A673 (cell line): Measurements from ENCODE around the gene ELFN2. TPM values are rescaled to one million over a fixed set of nuclear protein-coding genes. Genes with fewer than 3 reads are reported as not detected.

Experiments used
- BruUV-seq: library from RNA; stranded (reverse); fragments of 400-500 nt; replicated peaks from 2 replicates; lab custom pipeline; 2021; lab: Mats Ljungman, UMichigan
- CTCF ChIA-PET: fragments of 300-600 bp; sonication (Branson Sonifier 250); formaldehyde crosslinking; loops from one replicate; lab custom pipeline; 2022; ENCODE audit warnings: antibody characterized with exemption; lab: Charles Lee
- POLR2A ChIA-PET: fragments of 300-600 bp; sonication (Branson Sonifier 250); formaldehyde crosslinking; loops from one replicate; lab custom pipeline; 2022; ENCODE audit warnings: antibody characterized with exemption; ENCODE audit not compliant: low non-redundant PET; lab: Charles Lee
- DNase-seq: peaks from one replicate; pipeline ENCODE4 v3.0.0-alpha.2; 2015; ENCODE audit warnings: low spot score
- H3K27ac ChIP-seq: fragments of 200-600 bp; sonication (generic); 2 replicates; pipeline ENCODE4 v1.5.1; 2016; ENCODE audit warnings: mixed run types, low read depth, mild to moderate bottlenecking, mixed read lengths, antibody characterized with exemption, low read length; ENCODE audit not compliant: poor library complexity, severe bottlenecking
- H3K27me3 ChIP-seq: fragments of 200-600 bp; sonication (generic); replicated peaks from 2 replicates; pipeline ENCODE4 v1.6.1; 2017; ENCODE audit warnings: mixed run types, low read depth, mild to moderate bottlenecking, mixed read lengths, antibody characterized with exemption, low read length; ENCODE audit not compliant: insufficient read depth, poor library complexity
- H3K36me3 ChIP-seq: fragments of 200-600 bp; sonication (generic); 2 replicates; pipeline ENCODE4 v1.6.1; 2016; ENCODE audit warnings: mixed run types, mild to moderate bottlenecking, mixed read lengths, antibody characterized with exemption, low read length; ENCODE audit not compliant: insufficient read depth, poor library complexity, severe bottlenecking
- H3K4me1 ChIP-seq: fragments of 200-600 bp; sonication (generic); 2 replicates; pipeline ENCODE4 v1.6.1; 2017; ENCODE audit warnings: mixed run types, mild to moderate bottlenecking, mixed read lengths, antibody characterized with exemption, low read length; ENCODE audit not compliant: insufficient read depth, poor library complexity, severe bottlenecking
- H3K4me3 ChIP-seq: fragments of 200-600 bp; sonication (generic); 2 replicates; pipeline ENCODE4 v1.5.1; 2016; ENCODE audit warnings: low read depth, mixed run types, mild to moderate bottlenecking, mixed read lengths, low read length; ENCODE audit not compliant: poor library complexity, severe bottlenecking
- H3K9me3 ChIP-seq: fragments of 200-600 bp; sonication (generic); 2 replicates; pipeline ENCODE4 v1.6.1; 2016; ENCODE audit warnings: mixed run types, low read depth, mild to moderate bottlenecking, mixed read lengths, antibody characterized with exemption, low read length; ENCODE audit not compliant: poor library complexity, severe bottlenecking
- EZH2 ChIP-seq: fragments of 200-600 bp; sonication (generic); IDR thresholded peaks from 2 replicates; pipeline ENCODE4 v1.6.1; 2017; ENCODE audit warnings: borderline replicate concordance, low read depth, mild to moderate bottlenecking, mixed read lengths, antibody characterized with exemption, low read length; ENCODE audit not compliant: poor library complexity, severe bottlenecking
- intact Hi-C: fragments of 100-400 bp; cut with micrococcal nuclease; formaldehyde crosslinking; loops from one replicate; pipeline ENCODE4 v1.10.0; 2022; ENCODE audit not compliant: unreplicated experiment
- total RNA-seq: library from RNA; stranded (reverse); gene quantifications from 2 replicates; pipeline ENCODE4 v1.2.3, GENCODE V29; 2021
- TF ChIP-seq, protein P1 (sequence below): fragments of 300-800, 200-600 bp; sonication (generic); conservative IDR thresholded peaks from 2 replicates; pipeline ENCODE4 v1.5.1; 2017; ENCODE audit warnings: low read depth, mild to moderate bottlenecking, antibody characterized with exemption, low read length, moderate library complexity, mixed read lengths

The ELFN2 gene
- total RNA-seq, 1 experiment from 2014 or later: not detected

- H3K27me3 ChIP-seq: peaks cover 15% of the 10 kb centered on the region
- no peaks in the 10 kb centered on the region for H3K36me3 ChIP-seq
- H3K4me1 ChIP-seq: no peaks in the 10 kb centered on the region
- POLR2A ChIA-PET: no interaction called here
- CTCF ChIA-PET: no interaction called here
- no peak for TF ChIP-seq EZH2
- TF ChIP-seq, protein P1, sequence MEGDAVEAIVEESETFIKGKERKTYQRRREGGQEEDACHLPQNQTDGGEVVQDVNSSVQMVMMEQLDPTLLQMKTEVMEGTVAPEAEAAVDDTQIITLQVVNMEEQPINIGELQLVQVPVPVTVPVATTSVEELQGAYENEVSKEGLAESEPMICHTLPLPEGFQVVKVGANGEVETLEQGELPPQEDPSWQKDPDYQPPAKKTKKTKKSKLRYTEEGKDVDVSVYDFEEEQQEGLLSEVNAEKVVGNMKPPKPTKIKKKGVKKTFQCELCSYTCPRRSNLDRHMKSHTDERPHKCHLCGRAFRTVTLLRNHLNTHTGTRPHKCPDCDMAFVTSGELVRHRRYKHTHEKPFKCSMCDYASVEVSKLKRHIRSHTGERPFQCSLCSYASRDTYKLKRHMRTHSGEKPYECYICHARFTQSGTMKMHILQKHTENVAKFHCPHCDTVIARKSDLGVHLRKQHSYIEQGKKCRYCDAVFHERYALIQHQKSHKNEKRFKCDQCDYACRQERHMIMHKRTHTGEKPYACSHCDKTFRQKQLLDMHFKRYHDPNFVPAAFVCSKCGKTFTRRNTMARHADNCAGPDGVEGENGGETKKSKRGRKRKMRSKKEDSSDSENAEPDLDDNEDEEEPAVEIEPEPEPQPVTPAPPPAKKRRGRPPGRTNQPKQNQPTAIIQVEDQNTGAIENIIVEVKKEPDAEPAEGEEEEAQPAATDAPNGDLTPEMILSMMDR: no peak
- H3K4me3 ChIP-seq: no peak overlapping the region
- H3K27ac ChIP-seq: no peak overlapping the region
- intact Hi-C loops: no loop called here
- DNase-seq: no peak
- peaks cover 10% of the 10 kb centered on the region for H3K9me3 ChIP-seq
- BruUV-seq: no TSS peak
Measured at GRCh38 chr22:37435970-37436603, 8.8 kb upstream of the ELFN2 start.

DNA sequence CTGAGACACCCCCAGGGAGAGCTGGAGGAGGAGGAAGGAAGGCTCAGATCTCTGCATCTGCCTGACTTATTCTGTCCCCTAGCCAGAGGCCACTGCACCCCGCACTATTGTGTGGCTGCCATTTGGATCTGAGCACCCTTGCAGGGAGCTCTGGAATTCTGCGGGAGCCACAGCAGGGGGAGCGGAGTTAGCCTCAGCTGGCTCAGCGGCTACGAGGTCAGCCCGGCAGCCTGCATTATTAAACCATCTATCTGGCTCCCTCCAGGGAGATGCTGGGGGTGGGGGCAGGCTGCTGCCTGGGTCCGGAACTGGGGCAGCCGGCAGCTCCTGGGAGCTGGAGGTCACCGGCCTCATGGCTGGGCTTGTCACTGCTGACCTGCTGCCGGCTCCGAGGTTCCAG lies 6.5 kb upstream of the ELFN2 start:
- Histone ChIP-seq H3K27me3 (peaks cover 7% of the 10 kb centered on the region), H3K9me3 (peaks cover 10% of the 10 kb centered on the region), H3K36me3 (no peaks in the 10 kb centered on the region), H3K4me1 (no peaks in the 10 kb centered on the region), H3K27ac (no peak overlapping the region), H3K4me3 (no peak overlapping the region)
- TF ChIP-seq, protein P1: no peak
- ChIA-PET POLR2A (no interaction called here), CTCF (no interaction called here)
- DNase-seq: no peak
- no TSS peak for BruUV-seq
- intact Hi-C loops: no loop called here

DNA sequence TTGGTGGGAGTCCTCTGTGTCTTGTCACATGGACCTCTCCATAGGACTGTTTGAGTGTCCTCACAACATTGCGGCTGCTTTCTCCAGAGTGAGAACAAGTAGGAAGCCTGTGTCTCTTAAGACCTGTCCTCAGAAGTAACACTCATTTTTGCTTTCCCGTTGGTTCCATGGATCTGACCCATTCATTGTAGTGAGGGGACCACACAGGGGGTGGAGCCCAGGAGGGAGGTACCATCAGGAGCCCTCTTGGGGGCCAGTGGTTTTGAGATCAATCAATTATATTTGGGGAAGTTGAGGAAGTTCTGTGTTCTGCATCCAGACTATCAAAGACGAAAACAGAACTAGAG lies 5.4 kb upstream of the ELFN2 start:
- Histone ChIP-seq H3K27ac (no peak overlapping the region), H3K27me3 (peaks cover 12% of the 10 kb centered on the region), H3K36me3 (no peaks in the 10 kb centered on the region), H3K4me1 (no peaks in the 10 kb centered on the region), H3K4me3 (no peak overlapping the region), H3K9me3 (peaks cover 10% of the 10 kb centered on the region)
- TF ChIP-seq, protein P1: no peak
- TF ChIP-seq EZH2: no peak
- POLR2A ChIA-PET: no interaction called here
- CTCF ChIA-PET: interaction anchor here (0.6 kb wide), 1 partner anchor 45 kb away, joined by 4 read pairs; no protein-coding TSS in a partner anchor
- BruUV-seq: no TSS peak
- intact Hi-C loops: no loop called here
- no peak for DNase-seq
